ENCODE data around the gene ERBB4. TPM values are rescaled to one million over a fixed set of nuclear protein-coding genes. Genes with fewer than 3 reads are reported as not detected.
A peak's percentile ranks its signal among the peaks of the same experiment; 100 is the strongest.

The ERBB4 gene
- total RNA-seq, 1 experiment from 2014 or later, result 0.04 TPM

DNA sequence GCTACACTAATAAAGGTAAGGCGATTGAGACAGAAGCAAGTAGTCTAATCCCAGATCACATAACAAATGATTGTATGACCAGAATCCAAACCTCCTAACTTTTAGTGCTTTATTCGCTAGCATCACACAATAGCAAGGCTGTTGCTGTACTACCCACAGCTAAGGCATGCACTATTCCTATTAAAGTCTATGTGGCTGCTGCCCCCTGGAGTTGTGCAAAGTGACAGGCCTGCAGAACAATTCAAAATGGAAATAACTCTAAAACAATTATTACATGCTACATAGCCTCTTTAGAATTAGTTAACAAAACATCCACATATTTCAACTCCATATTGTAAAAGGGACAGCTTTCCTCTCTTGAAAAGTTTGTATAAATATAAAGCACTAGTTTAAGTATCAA, 6.0 kb downstream of the ERBB4 start:
- no peak overlapping the region for H4K5ac ChIP-seq (ENCODE audit: insufficient read length, low read depth, low read length)
- TF ChIP-seq, protein P1, sequence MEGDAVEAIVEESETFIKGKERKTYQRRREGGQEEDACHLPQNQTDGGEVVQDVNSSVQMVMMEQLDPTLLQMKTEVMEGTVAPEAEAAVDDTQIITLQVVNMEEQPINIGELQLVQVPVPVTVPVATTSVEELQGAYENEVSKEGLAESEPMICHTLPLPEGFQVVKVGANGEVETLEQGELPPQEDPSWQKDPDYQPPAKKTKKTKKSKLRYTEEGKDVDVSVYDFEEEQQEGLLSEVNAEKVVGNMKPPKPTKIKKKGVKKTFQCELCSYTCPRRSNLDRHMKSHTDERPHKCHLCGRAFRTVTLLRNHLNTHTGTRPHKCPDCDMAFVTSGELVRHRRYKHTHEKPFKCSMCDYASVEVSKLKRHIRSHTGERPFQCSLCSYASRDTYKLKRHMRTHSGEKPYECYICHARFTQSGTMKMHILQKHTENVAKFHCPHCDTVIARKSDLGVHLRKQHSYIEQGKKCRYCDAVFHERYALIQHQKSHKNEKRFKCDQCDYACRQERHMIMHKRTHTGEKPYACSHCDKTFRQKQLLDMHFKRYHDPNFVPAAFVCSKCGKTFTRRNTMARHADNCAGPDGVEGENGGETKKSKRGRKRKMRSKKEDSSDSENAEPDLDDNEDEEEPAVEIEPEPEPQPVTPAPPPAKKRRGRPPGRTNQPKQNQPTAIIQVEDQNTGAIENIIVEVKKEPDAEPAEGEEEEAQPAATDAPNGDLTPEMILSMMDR (conservative IDR thresholded peaks at IDR 0.05), result peak; percentile 54
- no peak overlapping the region for H3K4me2 ChIP-seq (ENCODE audit: insufficient read depth, insufficient read length, low read length)
- no peak overlapping the region for H3T11ph ChIP-seq (ENCODE audit: low read length)
- H2AK5ac ChIP-seq (ENCODE audit: insufficient read length, low read length), result no peak overlapping the region
- H3K9me3 ChIP-seq (ENCODE audit: control insufficient read depth, low read depth, low read length), result no peaks in the 10 kb centered on the region
- Mint-ChIP-seq H3K9me3 (no peaks in the 10 kb centered on the region), H3K36me3 (ENCODE audit: insufficient read depth in 1 of 3, low read depth in 3 of 3) (no peaks in the 10 kb centered on the region), H3K27me3 (ENCODE audit: low read depth) (peaks cover 41% of the 10 kb centered on the region), H3K4me3 (no peak overlapping the region), H3K27ac (no peak overlapping the region), H3K4me1 (peaks cover 15% of the 10 kb centered on the region in 2 experiments)
- no peak overlapping the region for H3K56ac ChIP-seq (ENCODE audit: insufficient read length, low read depth, low read length)
- no peak overlapping the region for H4K8ac ChIP-seq (replicated peaks; ENCODE audit: insufficient read length, low read depth, low read length)
- H2BK20ac ChIP-seq (ENCODE audit: low read depth, low read length, poor library complexity, severe bottlenecking), result no peak overlapping the region
- H3K23ac ChIP-seq (ENCODE audit: insufficient read length, low read depth, low read length), result no peak overlapping the region
- no peak overlapping the region for H3K18ac ChIP-seq (ENCODE audit: insufficient read length, low read depth, low read length)
- no CpG with 5 or more reads among the region's 2 CpGs for WGBS (ENCODE audit: extremely low coverage, insufficient read length, low lambda C conversion rate)
- H2BK12ac ChIP-seq (ENCODE audit: insufficient read length, low read depth, low read length), result no peak overlapping the region
- no peak overlapping the region for H3K4ac ChIP-seq (ENCODE audit: low read depth, low read length)
- no peaks in the 10 kb centered on the region for H3K4me1 ChIP-seq (ENCODE audit: insufficient read depth, low read length)
- no peaks in the 10 kb centered on the region for H3K79me2 ChIP-seq (ENCODE audit: insufficient read depth, low read length)
- no peak overlapping the region for H2BK15ac ChIP-seq (ENCODE audit: low read depth, low read length)
- no peak overlapping the region for H4K91ac ChIP-seq (ENCODE audit: insufficient read length, low read depth, low read length)
- H2BK120ac ChIP-seq (ENCODE audit: low read depth, low read length, poor library complexity, severe bottlenecking), result no peak overlapping the region
- no peak overlapping the region for H3K14ac ChIP-seq (ENCODE audit: insufficient read depth, low read length)
- H3K23me2 ChIP-seq (ENCODE audit: insufficient read length, low read depth, low read length, poor library complexity, severe bottlenecking), result peaks cover 17% of the 10 kb centered on the region
- H3K9ac ChIP-seq (ENCODE audit: extremely low read depth, insufficient read length, low read length), result no peak overlapping the region
- H2BK5ac ChIP-seq (ENCODE audit: insufficient read length, low read length), result no peak overlapping the region
- no peaks in the 10 kb centered on the region for H3K79me1 ChIP-seq (ENCODE audit: insufficient read depth, low read depth, low read length, poor library complexity, severe bottlenecking)
- H3K27me3 ChIP-seq (ENCODE audit: insufficient read depth, low read length), result peaks cover 17% of the 10 kb centered on the region; the same call in 1 of the 2 replicates
- no peak overlapping the region for H3K27ac ChIP-seq (ENCODE audit: insufficient read length, low read depth, low read length)
- DNase-seq, result no peak
- H4K20me1 ChIP-seq (ENCODE audit: control insufficient read depth, insufficient read depth, insufficient read length), result no peaks in the 10 kb centered on the region
- H2AFZ ChIP-seq (ENCODE audit: low read length), result no peak overlapping the region

All from H9 (cell line).